ENCODE results near the gene CYP1A1. TPM values are rescaled to one million over a fixed set of nuclear protein-coding genes. Genes with fewer than 3 reads are reported as not detected.

Gene CYP1A1
- total RNA-seq, 1 donor from 2014 or later, result 0.27 TPM

- Mint-ChIP-seq H3K27me3 (ENCODE audit: low read depth) (no peaks in the 10 kb centered on the region), H3K9me3 (peaks cover 11% of the 10 kb centered on the region), H3K36me3 (peaks cover 30% of the 10 kb centered on the region), H3K4me3 (no peak overlapping the region), H3K4me1 (no peaks in the 10 kb centered on the region), H3K27ac (no peak overlapping the region)
- TF ChIP-seq CTCF (IDR thresholded peaks at IDR 0.05; ENCODE audit: unreplicated experiment), result no peak
- no peak for DNase-seq (ENCODE audit: low spot score in 2 of 2, unreplicated experiment in 2 of 2)
Measured at GRCh38 chr15:74682954-74683353, 42.4 kb downstream of the CYP1A1 start.

GRCh38 chr15:74680456-74680855 lies 44.9 kb downstream of the CYP1A1 start:
- Mint-ChIP-seq H3K9me3 (peaks cover 8% of the 10 kb centered on the region), H3K27me3 (ENCODE audit: low read depth) (no peaks in the 10 kb centered on the region), H3K36me3 (peaks cover 24% of the 10 kb centered on the region), H3K4me3 (no peak overlapping the region), H3K4me1 (no peaks in the 10 kb centered on the region), H3K27ac (no peak overlapping the region)
- no peak for TF ChIP-seq CTCF (IDR thresholded peaks at IDR 0.05; ENCODE audit: unreplicated experiment)
- no peak for DNase-seq (ENCODE audit: low spot score in 2 of 2, unreplicated experiment in 2 of 2)

- TF ChIP-seq CTCF (IDR thresholded peaks at IDR 0.05; ENCODE audit: unreplicated experiment), result no peak
- no peak for DNase-seq (ENCODE audit: low spot score in 2 of 2, unreplicated experiment in 2 of 2)
- Mint-ChIP-seq H3K27ac (no peak overlapping the region), H3K9me3 (no peaks in the 10 kb centered on the region), H3K27me3 (ENCODE audit: low read depth) (no peaks in the 10 kb centered on the region), H3K36me3 (peaks cover 21% of the 10 kb centered on the region), H3K4me3 (no peak overlapping the region), H3K4me1 (no peaks in the 10 kb centered on the region)
Measured at GRCh38 chr15:74676801-74677200, 48.5 kb downstream of the CYP1A1 start.

- H3K27ac Mint-ChIP-seq, result no peak overlapping the region
- no peak overlapping the region for H3K4me3 Mint-ChIP-seq
Measured at GRCh38 chr15:74674161-74674560, 51.2 kb downstream of the CYP1A1 start.

GRCh38 chr15:74669627-74670026 lies 55.7 kb downstream of the CYP1A1 start:
- no peaks in the 10 kb centered on the region for H3K9me3 Mint-ChIP-seq

More at GRCh38 chr15:74674161-74674560, 51.2 kb downstream of the CYP1A1 start:
- Mint-ChIP-seq H3K4me1 (no peaks in the 10 kb centered on the region), H3K27me3 (ENCODE audit: low read depth) (no peaks in the 10 kb centered on the region), H3K9me3 (no peaks in the 10 kb centered on the region), H3K36me3 (peaks cover 27% of the 10 kb centered on the region)
- TF ChIP-seq CTCF (IDR thresholded peaks at IDR 0.05; ENCODE audit: unreplicated experiment), result no peak
- DNase-seq (ENCODE audit: low spot score in 2 of 2, unreplicated experiment in 2 of 2), result no peak

More at GRCh38 chr15:74669627-74670026, 55.7 kb downstream of the CYP1A1 start:
- no peak for TF ChIP-seq CTCF (IDR thresholded peaks at IDR 0.05; ENCODE audit: unreplicated experiment)
- Mint-ChIP-seq H3K4me1 (no peaks in the 10 kb centered on the region), H3K36me3 (peaks cover 32% of the 10 kb centered on the region), H3K27me3 (ENCODE audit: low read depth) (no peaks in the 10 kb centered on the region), H3K4me3 (no peak overlapping the region), H3K27ac (no peak overlapping the region)
- DNase-seq (ENCODE audit: low spot score in 2 of 2, unreplicated experiment in 2 of 2), result no peak

Other genes with a start within 250 kb of the CYP1A1 start
- gene ARID3B, start 184.3 kb downstream of the CYP1A1 start, total RNA-seq, result 18.0 to 22.1 TPM (median 19.6 TPM) in 3 replicates
- 80.1 to 83.0 TPM (median 80.9 TPM) in 3 replicates for gene CLK3, start 109.7 kb downstream of the CYP1A1 start, total RNA-seq
- gene EDC3, start 29.5 kb downstream of the CYP1A1 start, total RNA-seq, result 69.5 to 74.8 TPM (median 70.0 TPM) in 3 replicates
- gene CYP1A2, start 23.3 kb upstream of the CYP1A1 start, total RNA-seq, result 0.09 TPM in 1 of 3 replicates, not detected in the others
- gene CSK, start 56.6 kb upstream of the CYP1A1 start, total RNA-seq, result 57.0 to 59.0 TPM (median 58.1 TPM) in 3 replicates
- 0.16 to 0.65 TPM (median 0.35 TPM) in 3 replicates for gene LMAN1L, start 87.3 kb upstream of the CYP1A1 start, total RNA-seq
- gene CPLX3, start 101.1 kb upstream of the CYP1A1 start, total RNA-seq, result 0.14 TPM in 1 of 3 replicates, not detected in the others
- gene ULK3, start 117.6 kb upstream of the CYP1A1 start, total RNA-seq, result 30.9 to 34.8 TPM (median 32.6 TPM) in 3 replicates
- 45.6 to 48.4 TPM (median 48.3 TPM) in 3 replicates for gene SCAMP2, start 147.8 kb upstream of the CYP1A1 start, total RNA-seq
- gene MPI, start 164.5 kb upstream of the CYP1A1 start, total RNA-seq, result 42.0 to 46.4 TPM (median 43.3 TPM) in 3 replicates
- gene FAM219B, start 181.3 kb upstream of the CYP1A1 start, total RNA-seq, result 73.5 to 91.3 TPM (median 74.1 TPM) in 3 replicates
- 126 to 133 TPM (median 128 TPM) in 3 replicates for gene COX5A, start 212.5 kb upstream of the CYP1A1 start, total RNA-seq
- 3.3 to 3.8 TPM (median 3.3 TPM) in 3 replicates for gene RPP25, start 231.2 kb upstream of the CYP1A1 start, total RNA-seq